HFFc6 (cell line): Measurements from ENCODE around the gene SRGAP2B. TPM values are rescaled to one million over a fixed set of nuclear protein-coding genes. Genes with fewer than 3 reads are reported as not detected.
"Not testable (repeated sequence)": the region's sequence is repeated elsewhere in the genome, so short reads cannot be mapped to it uniquely, and the experiment has no call there.

Experiments used
- DNase-seq: peaks from one replicate; pipeline ENCODE4 v3.0.0-alpha.2; 2018
- H3K27ac Mint-ChIP-seq: 2 replicates; pipeline ENCODE4 v1.8.0; 2020; ENCODE audit warnings: mild to moderate bottlenecking, mixed read lengths
- H3K27me3 Mint-ChIP-seq: 2 replicates; pipeline ENCODE4 v1.8.0; 2021; ENCODE audit warnings: mild to moderate bottlenecking, moderate library complexity, mixed read lengths; ENCODE audit not compliant: insufficient read depth
- H3K36me3 Mint-ChIP-seq: 2 replicates; pipeline ENCODE4 v1.8.0; 2021; ENCODE audit warnings: low read depth, mixed read lengths
- H3K4me1 Mint-ChIP-seq: 2 replicates; pipeline ENCODE4 v1.8.0; 2020; ENCODE audit warnings: low read depth, mixed read lengths
- H3K4me3 Mint-ChIP-seq: 2 replicates; pipeline ENCODE4 v1.8.0; 2020; ENCODE audit warnings: mild to moderate bottlenecking, moderate library complexity, mixed read lengths
- H3K9me3 Mint-ChIP-seq: 2 replicates; pipeline ENCODE4 v1.8.0; 2020; ENCODE audit warnings: mild to moderate bottlenecking, mixed read lengths
- total RNA-seq, 6 experiments: library from RNA; stranded (reverse); fragmentation: NEBNext Ultra II Directional; extraction: Animal tissue kit (Norgen Biotek cat#: 25700); gene quantifications; 2 replicates in 1 of 6; 3 replicates in 5 of 6; pipeline ENCODE4 v1.2.3, GENCODE V29; 2021

SRGAP2B gene
- total RNA-seq, 6 experiments from 2014 or later, result 30.2 to 61.1 (median 37.5) TPM

DNA sequence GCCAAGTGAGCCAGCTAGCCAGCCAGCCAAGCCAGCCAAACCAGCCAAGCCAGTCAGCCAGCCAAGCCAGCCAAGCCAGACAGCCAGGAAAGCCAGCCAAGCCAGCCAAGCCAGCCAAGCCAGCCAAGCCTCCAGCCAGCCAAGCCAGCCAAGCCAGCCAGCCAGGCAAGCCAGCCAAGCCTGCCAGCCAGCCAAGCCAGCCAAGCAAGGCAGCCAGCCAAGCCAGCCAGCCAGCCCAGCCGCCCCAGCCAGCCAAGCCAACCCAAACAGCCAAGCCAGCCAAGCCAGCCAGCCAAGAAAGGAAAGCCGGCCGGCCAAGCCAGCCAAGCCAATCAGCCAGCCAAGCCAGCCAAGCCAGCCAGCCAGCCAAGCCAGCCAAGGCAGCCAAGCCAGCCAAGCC, 236.5 kb downstream of the SRGAP2B start:
- H3K27ac Mint-ChIP-seq, H3K36me3 Mint-ChIP-seq, H3K9me3 Mint-ChIP-seq, H3K4me1 Mint-ChIP-seq, H3K27me3 Mint-ChIP-seq, H3K4me3 Mint-ChIP-seq, DNase-seq: not testable (repeated sequence)

Other genes starting within 250 kb of the SRGAP2B start
- 1 to 10 TPM in 5 of 6 experiments, under 1 TPM in 1; 0.28 to 3.0 (median 1.9) TPM for gene FAM72D, start 646 bp upstream of the SRGAP2B start, total RNA-seq
- gene PPIAL4D, start 146.8 kb upstream of the SRGAP2B start, total RNA-seq, result not detected